ENCODE results near the gene TMEM178B. TPM values are rescaled to one million over a fixed set of nuclear protein-coding genes. Genes with fewer than 3 reads are reported as not detected.

Gene TMEM178B
- total and polyA plus RNA-seq, 2 of the 13 experiments (the other 11 are each of a cell fraction or from before 2014, with no cell fraction given): 0.01 to 0.02 TPM

DNA sequence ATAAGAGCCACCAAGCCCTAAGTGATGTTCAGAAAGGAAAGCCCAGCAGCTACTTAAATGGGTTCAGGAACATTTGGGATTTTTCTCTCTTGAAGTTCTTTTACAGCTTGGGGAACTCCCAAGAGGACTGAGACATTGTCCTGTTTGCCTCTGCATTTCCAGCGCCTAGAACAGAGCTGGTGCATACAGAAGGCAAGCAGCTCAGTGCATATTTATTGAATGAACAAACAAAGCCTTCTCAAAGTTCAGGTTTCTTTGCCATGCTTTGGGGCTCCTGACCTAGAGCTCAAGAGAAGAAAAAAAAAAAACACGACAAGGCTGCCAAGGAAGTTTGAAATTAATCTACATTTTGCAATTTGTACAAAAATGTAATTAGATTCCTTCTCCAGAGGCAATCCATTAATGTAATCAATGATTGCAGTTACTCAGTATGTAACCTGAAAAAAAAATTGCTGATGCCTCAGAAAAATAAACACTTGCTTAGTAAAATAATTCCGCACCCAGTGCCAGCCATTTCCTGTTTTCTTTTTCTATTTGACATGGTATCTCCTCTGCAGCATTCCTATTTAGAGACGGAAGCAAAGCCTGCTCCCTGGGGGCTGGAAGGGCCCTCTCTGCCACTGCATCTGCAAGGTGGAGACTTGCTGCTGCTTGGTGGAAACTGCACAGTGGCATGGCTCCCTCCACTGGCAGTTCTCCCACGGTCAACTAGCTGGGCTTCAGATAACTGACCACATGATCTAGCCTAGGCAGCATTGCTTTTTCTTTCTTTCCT is 157.3 kb downstream of the TMEM178B start (continued):
- TF ChIP-seq, protein P1, sequence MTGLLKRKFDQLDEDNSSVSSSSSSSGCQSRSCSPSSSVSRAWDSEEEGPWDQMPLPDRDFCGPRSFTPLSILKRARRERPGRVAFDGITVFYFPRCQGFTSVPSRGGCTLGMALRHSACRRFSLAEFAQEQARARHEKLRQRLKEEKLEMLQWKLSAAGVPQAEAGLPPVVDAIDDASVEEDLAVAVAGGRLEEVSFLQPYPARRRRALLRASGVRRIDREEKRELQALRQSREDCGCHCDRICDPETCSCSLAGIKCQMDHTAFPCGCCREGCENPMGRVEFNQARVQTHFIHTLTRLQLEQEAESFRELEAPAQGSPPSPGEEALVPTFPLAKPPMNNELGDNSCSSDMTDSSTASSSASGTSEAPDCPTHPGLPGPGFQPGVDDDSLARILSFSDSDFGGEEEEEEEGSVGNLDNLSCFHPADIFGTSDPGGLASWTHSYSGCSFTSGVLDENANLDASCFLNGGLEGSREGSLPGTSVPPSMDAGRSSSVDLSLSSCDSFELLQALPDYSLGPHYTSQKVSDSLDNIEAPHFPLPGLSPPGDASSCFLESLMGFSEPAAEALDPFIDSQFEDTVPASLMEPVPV (CRISPR knock-in tag; IDR thresholded peaks at IDR 0.05): no peak
- TF ChIP-seq, protein P2, sequence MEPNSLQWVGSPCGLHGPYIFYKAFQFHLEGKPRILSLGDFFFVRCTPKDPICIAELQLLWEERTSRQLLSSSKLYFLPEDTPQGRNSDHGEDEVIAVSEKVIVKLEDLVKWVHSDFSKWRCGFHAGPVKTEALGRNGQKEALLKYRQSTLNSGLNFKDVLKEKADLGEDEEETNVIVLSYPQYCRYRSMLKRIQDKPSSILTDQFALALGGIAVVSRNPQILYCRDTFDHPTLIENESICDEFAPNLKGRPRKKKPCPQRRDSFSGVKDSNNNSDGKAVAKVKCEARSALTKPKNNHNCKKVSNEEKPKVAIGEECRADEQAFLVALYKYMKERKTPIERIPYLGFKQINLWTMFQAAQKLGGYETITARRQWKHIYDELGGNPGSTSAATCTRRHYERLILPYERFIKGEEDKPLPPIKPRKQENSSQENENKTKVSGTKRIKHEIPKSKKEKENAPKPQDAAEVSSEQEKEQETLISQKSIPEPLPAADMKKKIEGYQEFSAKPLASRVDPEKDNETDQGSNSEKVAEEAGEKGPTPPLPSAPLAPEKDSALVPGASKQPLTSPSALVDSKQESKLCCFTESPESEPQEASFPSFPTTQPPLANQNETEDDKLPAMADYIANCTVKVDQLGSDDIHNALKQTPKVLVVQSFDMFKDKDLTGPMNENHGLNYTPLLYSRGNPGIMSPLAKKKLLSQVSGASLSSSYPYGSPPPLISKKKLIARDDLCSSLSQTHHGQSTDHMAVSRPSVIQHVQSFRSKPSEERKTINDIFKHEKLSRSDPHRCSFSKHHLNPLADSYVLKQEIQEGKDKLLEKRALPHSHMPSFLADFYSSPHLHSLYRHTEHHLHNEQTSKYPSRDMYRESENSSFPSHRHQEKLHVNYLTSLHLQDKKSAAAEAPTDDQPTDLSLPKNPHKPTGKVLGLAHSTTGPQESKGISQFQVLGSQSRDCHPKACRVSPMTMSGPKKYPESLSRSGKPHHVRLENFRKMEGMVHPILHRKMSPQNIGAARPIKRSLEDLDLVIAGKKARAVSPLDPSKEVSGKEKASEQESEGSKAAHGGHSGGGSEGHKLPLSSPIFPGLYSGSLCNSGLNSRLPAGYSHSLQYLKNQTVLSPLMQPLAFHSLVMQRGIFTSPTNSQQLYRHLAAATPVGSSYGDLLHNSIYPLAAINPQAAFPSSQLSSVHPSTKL (CRISPR knock-in tag; IDR thresholded peaks at IDR 0.05): no peak
- TF ChIP-seq SPEN (CRISPR knock-in tag; IDR thresholded peaks at IDR 0.05; ENCODE audit: low read depth) (0 out of 2 replicates have a peak, but pooled peaks have one; percentile 38), RAD21 (CRISPR knock-in tag; IDR thresholded peaks at IDR 0.05) (peak; percentile 68)
- TF ChIP-seq, protein P3, sequence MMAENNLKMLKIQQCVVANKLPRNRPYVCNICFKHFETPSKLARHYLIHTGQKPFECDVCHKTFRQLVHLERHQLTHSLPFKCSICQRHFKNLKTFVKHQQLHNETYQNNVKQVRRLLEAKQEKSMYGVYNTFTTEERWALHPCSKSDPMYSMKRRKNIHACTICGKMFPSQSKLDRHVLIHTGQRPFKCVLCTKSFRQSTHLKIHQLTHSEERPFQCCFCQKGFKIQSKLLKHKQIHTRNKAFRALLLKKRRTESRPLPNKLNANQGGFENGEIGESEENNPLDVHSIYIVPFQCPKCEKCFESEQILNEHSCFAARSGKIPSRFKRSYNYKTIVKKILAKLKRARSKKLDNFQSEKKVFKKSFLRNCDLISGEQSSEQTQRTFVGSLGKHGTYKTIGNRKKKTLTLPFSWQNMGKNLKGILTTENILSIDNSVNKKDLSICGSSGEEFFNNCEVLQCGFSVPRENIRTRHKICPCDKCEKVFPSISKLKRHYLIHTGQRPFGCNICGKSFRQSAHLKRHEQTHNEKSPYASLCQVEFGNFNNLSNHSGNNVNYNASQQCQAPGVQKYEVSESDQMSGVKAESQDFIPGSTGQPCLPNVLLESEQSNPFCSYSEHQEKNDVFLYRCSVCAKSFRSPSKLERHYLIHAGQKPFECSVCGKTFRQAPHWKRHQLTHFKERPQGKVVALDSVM (CRISPR knock-in tag; IDR thresholded peaks at IDR 0.05): 0 out of 2 replicates have a peak, but pooled peaks have one; percentile 1
- TF ChIP-seq, protein P4, sequence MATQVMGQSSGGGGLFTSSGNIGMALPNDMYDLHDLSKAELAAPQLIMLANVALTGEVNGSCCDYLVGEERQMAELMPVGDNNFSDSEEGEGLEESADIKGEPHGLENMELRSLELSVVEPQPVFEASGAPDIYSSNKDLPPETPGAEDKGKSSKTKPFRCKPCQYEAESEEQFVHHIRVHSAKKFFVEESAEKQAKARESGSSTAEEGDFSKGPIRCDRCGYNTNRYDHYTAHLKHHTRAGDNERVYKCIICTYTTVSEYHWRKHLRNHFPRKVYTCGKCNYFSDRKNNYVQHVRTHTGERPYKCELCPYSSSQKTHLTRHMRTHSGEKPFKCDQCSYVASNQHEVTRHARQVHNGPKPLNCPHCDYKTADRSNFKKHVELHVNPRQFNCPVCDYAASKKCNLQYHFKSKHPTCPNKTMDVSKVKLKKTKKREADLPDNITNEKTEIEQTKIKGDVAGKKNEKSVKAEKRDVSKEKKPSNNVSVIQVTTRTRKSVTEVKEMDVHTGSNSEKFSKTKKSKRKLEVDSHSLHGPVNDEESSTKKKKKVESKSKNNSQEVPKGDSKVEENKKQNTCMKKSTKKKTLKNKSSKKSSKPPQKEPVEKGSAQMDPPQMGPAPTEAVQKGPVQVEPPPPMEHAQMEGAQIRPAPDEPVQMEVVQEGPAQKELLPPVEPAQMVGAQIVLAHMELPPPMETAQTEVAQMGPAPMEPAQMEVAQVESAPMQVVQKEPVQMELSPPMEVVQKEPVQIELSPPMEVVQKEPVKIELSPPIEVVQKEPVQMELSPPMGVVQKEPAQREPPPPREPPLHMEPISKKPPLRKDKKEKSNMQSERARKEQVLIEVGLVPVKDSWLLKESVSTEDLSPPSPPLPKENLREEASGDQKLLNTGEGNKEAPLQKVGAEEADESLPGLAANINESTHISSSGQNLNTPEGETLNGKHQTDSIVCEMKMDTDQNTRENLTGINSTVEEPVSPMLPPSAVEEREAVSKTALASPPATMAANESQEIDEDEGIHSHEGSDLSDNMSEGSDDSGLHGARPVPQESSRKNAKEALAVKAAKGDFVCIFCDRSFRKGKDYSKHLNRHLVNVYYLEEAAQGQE (IDR thresholded peaks at IDR 0.05; ENCODE audit: borderline replicate concordance in 1 of 2, low read depth in 1 of 2, low read length in 2 of 2): peak in 1 of 2 experiments; percentile 39; a peak in 1 of 4 replicates

All from HepG2 (cell line).